NCI-H1417 treated with DMSO at 0.1 percent for 48 hours (cell line): Measurements from ENCODE around the gene TNKS1BP1.
A peak's percentile ranks its signal among the peaks of the same experiment; 100 is the strongest.
"Not testable (repeated sequence)": the region's sequence is repeated elsewhere in the genome, so short reads cannot be mapped to it uniquely, and the experiment has no call there.

ENCODE experiments used
- DNase-seq: peaks from one replicate; lab custom pipeline; 2025; lab: John Stamatoyannopoulos, UW

Gene TNKS1BP1

DNA sequence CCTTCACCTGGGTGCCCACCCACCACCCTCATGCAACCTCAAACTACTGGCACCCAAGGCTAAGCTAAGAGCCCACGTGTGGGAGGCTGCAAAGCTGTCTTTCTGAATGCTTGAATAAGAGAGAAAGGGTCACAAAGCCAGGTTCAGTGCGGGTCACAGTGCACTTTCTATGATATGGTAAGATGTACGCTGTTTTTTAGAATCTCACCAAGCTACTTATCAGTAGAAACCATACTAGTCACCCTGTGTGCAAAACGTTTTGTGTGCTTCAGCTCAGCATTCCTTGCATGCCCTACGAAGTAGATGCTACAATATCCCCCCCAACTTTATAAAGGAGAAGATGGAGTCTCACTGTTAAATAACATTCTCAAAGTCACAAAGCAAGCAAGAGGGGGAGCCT is 28.3 kb upstream of the TNKS1BP1 start:
- no peak for DNase-seq

DNA sequence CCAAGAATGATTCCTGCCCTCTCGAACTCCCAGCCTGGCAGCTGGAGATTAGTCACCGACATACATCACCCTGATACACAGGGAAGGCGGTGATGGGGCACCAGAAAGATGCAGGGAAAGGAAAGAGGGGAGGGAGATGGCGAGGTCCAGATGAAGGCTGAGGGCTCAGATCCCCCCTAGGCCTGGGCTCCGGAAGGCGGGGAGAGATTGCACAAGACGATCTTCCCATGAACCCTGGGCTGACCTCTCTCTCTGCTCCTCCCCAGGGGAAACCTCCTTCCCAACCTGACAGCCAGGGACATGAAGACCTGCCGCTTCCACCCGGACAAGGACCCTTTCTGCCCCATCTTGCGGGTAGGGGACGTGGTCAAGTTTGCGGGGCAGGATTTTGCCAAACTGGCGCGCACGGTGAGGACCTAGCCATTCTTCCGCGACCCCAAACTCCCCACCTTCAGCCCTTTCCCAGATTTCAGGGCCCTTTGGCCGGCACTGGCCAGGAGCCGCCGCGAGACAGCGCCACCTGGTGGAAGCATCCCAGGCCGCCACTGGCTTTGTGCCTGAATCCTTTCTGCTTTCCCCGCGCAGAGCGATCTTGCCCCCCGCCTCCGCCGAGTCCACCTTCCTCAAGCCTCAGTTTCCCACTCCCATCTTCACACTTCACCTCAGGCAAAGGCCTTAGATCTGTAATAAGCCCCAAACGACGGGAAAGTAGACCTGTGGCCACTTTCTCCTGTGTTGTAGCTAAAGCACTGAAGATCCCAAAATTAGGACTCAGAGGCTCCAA is 24.9 kb upstream of the TNKS1BP1 start:
- DNase-seq = no peak

DNA sequence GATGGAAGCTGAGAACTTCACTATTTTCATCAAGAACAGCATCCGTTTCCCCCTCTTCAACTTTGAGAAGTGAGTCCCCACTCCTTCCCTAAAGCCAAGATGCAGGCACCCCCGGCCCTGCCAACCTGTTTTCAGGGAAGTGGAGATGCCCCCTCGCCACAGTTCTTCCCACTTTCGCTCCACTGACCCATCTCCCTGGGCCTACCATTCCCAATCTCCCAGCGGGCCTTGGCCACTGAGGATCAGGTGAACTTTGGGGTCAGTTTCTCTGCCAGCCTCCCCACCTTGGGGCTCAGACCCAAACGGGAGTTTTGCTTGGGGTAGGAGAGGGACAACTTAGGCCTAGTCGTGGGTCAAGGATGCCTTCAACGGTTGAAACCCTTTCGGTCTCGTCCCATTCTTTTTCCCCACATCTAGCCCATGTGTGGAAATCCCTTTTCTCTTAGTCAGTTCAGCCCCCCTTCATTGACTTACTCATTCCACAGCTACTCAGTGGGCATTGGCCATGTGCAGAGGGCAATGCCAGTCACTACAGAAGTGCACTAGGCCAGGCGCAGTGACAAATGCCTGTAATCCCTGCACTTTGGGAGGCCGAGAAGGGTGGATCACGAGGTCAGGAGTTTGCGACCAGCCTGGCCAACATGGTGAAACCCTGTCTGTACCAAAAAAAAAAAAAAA is 24.0 kb upstream of the TNKS1BP1 start:
- no peak for DNase-seq

DNA sequence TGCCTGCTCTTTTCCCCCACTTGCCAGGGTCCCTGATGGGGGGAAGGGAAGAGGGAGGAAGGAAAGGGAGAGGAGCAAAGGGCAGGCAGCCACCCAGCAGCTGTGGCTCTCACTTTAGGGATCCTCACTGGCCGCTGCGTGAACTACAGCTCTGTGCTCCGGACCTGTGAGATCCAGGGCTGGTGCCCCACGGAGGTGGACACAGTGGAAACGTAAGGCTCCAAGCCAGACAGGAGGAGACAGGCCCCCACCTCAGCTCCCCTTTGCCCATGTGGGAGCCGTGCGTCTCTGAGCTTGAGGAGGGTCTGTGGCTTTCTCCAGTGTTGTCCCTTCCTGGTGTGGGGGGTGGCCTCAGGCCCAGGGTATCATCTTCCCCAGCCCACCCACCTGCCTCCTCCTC is 23.3 kb upstream of the TNKS1BP1 start:
- DNase-seq = no peak

DNA sequence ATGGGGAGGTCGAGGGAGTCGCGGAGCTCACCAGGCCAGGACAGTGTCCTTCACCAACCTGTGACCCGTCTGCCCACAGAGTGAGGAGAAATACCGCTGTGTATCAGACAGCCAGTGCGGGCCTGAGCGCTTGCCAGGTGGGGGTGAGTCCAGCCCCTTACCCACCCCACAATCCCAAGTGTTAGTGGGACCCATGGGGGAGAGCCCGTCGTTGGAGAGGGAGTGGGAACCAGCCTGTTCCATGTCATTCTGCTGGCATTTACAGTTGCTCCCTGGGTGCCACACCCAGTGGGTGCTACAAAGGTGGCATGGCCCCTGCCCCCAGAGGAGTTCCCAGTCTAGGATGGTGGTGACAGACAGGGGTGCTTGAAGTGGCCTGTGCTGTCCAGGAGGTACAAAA is 22.6 kb upstream of the TNKS1BP1 start:
- DNase-seq = no peak

DNA sequence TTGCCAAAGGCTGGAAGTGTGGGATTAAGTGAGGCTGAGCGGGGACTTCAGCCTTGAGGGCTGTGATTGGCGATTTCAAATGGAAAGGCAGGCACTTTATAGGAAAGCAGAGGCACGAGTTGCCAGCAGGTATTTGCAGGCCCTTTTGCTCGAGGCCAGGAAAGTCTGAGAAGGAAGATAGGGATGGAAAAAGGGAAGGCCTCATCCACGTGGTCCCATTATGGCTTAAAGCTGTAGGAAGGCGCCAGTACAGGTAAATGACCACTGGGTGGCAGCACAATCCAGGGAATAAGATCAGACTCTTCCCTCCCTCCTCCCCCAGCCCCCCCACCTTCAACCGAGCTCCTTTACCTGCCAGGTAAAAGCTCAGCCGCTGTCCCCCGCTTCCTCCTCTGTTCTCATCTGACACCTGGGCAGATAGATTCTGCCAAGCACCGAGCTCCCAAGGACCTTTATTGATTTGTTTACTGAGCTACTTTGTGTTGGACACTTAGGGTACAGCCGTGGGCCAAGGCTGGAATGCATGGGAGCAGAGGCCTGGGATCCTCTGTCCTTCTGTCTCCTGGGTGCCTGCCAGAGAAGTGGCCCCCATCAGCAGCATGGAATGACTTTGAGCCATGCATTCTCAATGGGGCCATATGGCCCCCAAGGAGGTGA is 20.9 kb upstream of the TNKS1BP1 start:
- DNase-seq = peak; percentile 35

DNA sequence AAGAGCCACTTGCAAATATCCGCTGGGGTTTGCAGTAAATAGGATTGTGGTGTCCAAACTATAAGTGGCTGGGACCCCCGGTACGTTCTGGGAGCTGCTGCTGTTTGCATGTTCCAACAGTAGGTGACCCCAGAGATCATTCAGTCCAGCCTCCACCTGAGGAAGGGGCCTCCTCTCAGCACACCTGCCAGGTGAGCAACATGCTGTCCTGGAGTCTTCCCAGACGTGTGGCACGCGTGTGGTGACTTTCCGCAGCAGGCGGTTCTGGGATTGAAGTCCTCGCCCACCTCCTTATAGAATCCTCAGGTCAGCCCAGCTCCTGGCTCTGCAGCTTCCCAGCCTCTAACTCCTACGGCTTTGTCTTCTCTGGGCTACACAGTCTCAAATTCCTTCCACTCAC is 20.1 kb upstream of the TNKS1BP1 start:
- no peak for DNase-seq

DNA sequence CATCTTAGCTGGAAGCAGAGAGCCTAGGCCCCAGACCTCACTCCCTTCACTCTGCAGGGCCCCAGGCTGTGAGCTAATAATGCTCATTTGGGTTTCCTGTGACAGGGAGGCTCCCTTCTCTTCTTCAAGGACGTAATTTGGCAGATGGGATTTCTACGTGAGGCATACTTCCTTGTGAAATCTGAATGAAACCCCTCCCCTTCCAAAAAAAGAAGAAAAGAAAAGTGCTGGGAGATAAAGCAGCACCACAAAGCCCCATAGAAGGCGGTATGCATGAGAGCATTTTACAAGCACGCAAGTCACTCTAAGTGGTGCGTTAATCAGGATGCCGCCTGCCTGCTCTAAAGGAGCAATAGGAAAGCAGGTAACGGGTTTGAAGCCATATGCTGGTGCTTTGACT is 19.1 kb upstream of the TNKS1BP1 start:
- no peak for DNase-seq

DNA sequence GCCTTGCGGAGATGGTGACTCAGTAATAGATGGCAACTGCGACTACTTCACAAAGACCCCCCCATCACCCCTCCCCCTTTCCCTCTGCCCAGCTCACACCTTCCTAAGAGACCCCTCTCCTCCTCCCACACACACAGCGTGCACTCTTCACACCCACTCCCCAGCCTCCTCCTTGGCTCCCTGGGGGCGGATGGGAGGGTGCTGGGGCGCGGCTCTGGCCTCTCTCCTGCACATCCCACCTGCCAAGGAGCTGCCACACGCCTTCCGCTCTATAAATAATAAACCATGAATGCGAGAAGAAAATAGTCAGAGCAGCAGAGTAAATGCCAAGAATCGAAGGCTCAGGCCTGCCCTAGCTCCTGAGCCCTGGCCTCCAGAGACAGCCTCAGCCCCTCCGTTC is 17.9 kb upstream of the TNKS1BP1 start:
- no peak for DNase-seq

DNA sequence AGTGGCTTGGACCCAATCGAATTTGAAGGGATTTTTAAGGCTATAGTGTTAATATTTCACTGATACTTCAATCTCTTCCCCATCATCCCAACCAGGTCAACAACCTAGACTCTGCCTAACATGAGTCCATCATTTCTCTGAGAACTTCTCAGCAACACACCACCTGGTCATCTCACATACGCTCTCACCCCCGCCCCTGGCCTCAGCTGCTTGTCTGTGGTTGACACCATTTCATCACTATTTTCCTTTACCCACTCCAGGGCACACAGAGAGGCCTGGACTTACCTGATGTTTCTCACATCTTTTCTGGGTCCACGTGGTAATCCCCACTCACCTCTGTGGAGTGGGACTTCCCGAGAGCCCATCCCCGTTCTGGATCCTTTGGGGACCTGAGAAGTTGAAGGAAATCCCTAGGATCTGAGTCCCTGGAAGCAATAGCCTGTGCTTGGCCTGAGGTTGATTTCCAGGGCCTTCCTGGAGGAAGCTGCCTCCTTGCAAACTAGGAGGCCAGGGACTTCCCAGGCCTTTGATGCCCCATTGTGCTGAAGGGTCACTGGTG is 16.6 kb upstream of the TNKS1BP1 start:
- DNase-seq = no peak

DNA sequence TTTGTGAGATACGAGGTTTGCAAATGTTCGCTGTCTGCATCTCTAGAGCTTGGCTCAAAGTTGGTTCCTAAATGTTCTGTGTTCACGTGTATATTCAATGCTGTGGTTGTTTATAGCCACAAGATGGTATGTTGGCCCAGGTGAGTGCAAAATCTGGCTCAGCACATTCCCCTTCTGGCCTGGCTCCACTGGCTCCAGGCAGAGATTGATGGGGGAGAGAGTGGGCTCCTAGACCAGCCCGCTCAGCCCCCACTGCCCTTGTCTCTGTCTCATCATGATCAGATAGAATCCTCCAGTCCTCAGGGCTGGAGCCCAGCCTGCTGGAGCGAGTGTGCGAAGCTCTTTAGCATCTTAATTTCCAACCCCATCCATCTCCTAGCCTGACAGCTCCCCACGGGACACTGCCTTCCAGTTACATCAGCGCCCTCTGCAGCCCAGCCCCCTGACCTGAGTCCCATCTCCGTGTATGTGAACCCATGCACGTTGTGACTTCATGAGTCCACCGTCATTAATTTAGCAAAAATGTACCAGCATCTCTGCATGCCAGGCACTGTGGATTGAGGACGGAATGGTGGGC is 15.4 kb upstream of the TNKS1BP1 start:
- no peak for DNase-seq

DNA sequence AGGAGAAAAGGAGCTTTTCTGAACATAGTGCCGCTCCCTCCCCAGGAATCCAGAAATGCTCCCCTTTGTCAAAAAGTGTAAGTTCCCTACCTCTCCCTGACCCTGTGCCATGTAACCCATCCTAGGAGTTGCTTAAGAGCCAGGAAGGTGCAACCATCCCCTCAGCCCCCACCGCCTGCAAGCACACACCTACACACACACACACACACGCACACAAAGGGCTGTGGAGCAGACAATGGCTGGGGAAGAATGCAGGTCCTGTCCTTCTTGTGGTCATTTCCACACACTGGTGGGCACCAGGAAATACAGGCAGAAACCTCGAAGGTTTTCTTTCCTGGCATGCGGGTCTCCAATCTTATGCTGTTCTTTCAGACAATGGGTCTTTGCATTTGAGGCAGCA is 14.6 kb upstream of the TNKS1BP1 start:
- no peak for DNase-seq

DNA sequence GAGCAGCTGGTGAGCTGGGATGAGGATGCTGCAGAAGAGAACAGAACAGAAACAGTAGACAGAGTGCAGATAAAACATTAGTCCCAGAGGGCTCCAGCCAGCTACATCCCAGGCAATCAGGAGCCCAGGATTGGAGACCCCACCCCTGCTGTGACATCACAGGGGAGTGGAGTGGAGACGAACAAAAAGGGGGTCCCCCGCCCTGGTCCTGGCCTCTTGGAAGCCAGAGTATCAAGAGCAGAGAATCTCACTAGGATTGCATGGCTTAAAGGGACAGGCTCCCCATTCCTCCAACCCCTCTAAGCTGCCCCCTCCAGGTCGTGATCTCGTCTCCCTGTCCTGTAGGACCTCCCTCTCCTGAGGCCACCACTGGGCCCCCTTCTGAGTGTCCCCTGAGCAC is 13.4 kb upstream of the TNKS1BP1 start, which contains the start of gene P2RX3:
Gene P2RX3 (plus strand): TSS at position 211 of the 400 bp plus-strand sequence. CDS start 199 bp downstream, outside the sequence.
- DNase-seq = no peak

DNA sequence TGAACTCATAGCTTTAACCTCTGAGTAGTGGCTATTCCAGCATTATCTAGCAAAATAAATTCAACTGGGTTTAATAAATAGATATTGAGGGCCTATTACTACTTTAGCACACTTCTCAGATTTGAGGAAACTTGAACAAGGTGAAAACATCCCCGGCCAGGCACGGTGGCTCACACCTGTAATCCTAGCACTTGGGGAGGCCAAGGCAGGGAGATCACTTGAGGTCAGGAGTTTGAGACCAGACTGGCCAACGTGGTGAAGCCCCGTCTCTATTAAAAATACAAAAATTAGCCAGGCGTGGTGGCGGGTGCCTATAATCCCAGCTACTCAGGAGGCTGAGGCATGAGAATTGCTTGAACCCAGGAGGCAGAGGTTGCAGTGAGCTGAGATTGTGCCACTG is 12.1 kb upstream of the TNKS1BP1 start:
- not testable (repeated sequence) for DNase-seq

DNA sequence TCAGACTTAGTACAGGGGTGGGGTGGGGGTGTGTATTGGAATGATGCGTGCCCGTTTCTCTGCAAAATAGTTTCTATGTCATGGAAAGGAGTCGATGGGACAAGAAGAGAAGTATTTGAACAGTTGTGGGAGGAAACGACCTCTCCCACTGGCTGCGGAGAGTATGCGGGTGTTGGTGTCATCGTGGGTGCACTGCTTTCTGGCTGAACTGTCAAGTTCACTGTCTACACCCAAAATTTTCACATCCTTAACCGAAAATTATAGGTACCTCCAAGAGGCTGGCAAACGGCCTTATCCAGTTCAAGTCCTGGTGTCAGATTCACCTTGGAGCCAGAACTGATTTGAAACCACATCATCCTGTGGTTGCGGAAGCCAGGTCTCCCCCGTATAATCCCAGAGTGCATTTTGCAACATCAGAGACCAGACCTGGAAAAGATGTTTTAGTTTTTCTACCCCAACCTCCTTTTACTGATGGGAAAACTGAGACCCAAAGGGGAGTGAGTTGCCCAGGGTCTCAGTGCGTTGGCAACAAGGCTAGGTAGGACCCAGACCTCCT is 11.4 kb upstream of the TNKS1BP1 start:
- DNase-seq = no peak

DNA sequence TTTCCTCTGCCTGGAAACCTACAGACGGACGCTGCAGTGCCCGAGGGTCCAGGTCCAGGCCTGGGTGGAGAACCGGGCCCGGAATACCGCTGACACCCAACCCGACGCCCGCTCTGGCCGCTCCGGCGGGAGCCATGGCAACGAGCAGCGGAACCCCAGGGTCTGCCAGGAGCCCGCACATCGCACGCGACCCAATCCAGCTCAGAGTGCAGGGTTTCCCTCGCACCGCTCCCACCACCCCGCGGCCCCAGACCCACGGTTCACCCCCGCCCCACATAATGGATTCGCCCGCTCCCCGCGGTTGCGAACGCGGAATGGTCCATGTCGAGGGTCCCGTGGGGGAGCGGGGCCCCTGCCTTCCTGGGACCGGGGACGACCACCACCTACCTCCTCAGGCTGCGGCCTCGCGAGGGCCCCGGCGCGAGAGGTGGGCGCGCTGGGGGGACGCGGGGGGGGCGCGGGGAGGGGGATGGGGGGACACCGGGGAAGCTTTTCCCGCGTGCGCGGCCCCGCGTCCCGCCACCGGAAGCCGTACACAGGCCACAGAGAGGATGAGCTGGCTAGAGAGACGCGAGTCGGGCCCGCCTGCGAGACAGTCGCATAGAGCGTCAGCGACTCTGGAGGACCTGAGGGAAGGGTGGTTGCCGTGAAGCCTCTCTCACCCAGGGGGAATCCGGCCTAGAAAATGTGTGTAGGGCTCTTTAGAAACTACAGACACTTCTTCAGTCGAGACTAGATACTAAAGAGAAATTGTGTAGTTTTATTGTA is 10.8 kb upstream of the TNKS1BP1 start, which contains the start of gene SSRP1:
Gene SSRP1 (minus strand): TSS at position 550 of the 768 bp plus-strand sequence. CDS start 771 bp downstream, outside the sequence.
- DNase-seq = peak; percentile 69

DNA sequence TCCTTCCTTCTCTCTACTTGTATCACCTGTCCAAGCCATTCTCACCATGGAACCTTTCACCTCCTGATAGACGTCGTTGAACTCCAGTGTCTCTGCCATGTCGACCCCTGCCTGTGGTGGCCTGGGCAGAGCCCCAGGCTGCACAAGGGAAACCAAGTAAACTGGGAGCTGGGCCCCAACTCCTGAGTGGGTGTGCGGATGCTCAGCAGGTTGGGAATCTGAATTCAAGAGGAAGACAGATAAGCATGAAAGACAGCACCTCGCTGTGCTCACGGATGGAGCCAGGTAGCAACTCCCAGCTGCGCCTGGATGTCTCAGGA is 10.2 kb upstream of the TNKS1BP1 start:
- DNase-seq = no peak

DNA sequence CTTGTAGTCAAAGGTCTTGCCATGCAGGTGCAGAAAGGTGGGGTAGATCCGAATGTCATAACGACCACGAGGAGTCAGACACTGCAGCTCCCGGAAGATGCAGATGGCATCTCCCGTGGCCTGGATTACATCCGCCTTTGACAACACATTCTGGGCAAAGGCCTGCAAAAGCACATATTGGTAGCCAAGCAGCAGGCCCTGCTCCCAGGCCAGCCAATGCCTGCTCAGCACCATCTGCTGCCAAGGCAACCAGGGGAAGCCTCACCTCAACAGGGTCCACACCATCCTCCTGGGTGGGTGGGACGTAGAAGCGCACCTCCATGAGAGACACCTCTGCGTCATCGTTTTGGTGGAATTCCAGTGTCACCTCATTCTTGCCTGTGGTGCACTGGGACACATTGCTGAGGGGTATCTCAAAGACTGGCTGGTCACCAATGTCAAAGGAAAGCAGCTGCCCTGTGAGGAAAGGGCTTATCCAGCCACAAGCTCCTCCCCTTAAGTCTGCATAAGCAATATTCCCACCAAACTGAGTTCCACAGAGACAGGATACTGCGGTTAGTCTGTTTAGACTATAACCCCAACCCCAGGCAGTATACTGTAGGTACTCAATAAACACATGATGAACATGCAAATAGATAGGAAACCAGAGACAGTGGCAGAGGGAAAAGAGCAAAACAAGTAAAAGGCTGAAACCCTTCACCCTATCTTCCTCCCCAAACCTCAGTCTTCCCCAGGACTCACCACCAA is 8.1 kb upstream of the TNKS1BP1 start:
- no peak for DNase-seq

DNA sequence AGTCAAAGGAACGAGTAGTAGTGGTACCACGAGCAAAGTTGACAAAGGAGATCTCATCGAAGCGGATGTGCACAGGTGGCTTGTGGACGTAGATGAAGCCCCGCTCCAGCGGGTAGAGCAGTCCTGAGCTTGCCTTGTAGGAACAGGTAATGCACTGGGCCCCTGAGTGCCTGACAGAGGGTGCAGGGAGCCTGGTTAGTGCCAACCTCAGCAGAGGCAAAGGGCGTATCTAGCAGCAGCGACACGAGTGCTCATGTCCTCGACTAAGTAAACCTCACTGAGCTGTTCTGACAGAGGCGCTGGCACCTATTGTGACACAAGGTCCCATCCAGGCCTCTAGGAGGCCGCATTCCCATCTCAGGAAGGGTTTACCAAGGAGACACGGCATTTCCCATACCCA is 7.0 kb upstream of the TNKS1BP1 start:
- DNase-seq = no peak

DNA sequence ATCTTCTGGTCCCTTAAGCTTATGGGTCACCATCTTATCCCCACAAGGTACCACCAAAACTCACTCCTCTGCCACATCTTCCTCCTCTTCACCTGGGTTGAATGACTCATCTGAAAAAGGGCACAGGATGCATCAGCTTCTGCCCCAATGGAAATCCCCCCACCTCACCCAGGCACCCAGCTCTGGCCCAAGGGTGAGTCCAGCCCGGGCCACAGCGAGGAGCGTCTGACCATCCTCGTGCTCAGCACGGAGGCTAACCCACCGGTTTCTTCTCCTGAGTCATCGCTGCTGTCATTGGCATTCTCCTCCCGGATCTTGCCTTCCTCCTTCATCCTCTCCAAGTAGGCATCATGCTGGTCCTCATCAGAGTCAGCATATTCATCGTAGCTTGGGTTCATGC is 5.3 kb upstream of the TNKS1BP1 start:
- no peak for DNase-seq

DNA sequence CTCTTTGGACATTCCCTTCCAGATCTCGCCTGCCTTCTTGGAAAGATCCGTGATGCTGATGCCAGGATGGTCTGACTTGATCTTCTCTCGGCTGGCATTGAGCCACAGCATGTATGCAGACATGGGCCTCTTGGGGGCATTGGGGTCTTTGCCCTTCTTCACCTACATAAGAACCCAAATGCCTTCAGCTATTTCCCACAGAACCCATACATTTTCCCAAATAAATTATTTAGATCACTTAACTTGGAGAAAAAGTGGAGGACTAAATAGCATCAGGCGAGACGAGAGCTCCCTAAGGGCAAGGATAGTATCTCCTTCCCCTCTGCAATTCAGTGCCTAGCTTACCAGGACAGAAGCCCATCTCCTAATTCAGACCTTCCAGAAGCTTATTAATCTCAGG is 3.0 kb upstream of the TNKS1BP1 start:
- no peak for DNase-seq
